Right kidney (tissue), 1 donor: Measurements from ENCODE around the gene LORICRIN.

Experiments
- DNase-seq: peaks from one replicate; pipeline ENCODE4 v3.0.0-alpha.2; 2016

The LORICRIN gene

DNA sequence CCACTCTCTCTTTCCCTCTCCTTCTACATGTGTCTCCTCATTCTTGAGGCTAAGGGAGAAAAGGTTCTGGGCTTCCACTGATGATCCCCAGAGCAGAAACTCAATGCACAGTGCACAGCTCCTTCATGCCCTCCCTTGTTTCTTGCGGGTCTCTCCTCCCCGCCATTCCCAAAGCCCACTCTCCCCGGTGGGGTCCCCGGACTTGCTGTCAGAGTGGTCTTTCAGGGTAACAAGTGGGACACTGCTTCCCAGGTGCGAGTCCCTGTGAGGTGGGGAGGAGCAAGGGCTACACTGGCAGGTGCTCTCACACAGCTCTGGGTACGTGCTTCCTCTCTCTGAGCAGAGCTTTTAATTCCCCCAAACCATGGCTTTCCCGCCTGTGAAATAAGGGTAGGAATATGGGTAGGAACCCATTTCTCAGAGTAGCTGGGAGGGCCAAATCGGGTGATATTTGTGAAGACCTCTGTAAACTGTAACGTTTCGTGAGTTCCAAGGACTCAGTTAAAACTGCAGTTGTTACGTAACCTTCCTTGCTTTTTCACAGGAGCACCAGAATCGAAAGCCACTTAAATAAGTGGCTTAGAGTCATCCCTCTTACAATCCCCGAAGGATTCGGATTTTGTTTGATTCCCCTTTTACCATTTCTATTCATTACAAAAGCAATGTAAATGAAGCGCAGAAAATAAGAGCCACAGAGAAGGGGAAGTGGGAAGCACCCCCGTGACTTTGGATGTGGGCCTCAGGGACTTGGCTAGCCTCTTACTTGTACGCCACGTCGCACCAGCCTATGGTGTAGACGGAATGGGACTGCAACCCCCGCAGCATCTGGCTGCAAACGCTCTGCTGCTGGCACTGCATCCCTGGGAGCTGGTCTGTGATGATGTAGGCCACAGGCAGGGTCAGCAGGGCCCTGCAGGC lies 47.1 kb downstream of the LORICRIN start:
- DNase-seq: no peak

DNA sequence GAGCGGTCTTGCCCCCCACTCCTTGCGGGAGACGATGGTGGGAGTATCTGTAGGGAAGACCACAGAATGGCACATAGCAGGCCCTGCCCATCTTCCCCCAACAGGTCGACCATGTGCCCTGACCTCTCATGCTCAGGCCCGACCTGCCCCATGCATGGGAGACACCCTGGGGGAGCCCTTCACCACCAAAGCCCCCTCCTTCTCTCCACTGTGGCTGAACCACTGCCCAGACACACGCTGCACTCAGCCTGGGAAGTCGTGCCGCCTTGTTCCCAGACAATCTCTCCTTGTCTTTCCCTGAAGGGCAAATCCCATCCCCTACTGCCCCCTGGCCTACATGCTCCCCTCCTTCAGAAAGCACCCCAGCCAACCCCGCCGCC lies 47.7 kb downstream of the LORICRIN start:
- DNase-seq: no peak

DNA sequence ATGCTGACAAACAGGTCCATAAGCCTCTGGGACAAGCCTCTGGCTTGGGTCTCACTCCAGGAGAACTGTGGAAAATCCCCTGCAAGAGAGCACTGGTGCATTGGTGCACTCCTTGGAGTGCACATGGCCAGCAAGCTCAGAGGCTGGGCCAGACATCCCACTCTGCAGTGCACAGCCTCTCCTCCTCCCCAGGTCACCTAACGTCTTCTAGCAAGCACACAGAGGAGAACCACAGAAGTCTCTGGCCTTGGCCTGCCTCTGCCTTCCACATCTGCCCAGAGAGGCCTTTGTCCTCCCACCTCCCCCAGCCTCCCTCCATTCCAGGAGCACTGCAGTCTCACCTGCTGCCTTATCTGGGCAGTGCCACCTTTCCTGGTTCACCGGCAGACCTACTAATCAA lies 49.1 kb downstream of the LORICRIN start:
- DNase-seq: no peak

DNA sequence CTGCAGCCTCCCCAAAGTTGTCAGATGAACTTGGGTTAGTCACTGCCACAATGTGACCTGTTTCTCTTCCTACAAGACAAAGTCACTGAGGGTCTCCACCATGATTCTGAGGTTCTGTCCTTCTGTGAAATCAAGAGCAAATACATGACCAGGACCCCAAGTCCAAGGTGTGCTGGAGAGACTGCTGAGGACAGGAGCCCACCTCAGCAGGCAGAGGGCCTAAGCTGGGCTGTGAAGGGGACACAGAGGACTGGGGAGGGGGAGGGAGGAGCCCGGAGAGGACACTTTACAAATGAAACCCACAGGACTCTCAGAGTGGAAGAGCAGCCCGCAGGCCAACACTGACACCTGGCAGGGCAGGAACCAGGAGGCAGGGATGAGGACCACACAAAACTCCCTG lies 50.0 kb downstream of the LORICRIN start:
- no peak for DNase-seq

DNA sequence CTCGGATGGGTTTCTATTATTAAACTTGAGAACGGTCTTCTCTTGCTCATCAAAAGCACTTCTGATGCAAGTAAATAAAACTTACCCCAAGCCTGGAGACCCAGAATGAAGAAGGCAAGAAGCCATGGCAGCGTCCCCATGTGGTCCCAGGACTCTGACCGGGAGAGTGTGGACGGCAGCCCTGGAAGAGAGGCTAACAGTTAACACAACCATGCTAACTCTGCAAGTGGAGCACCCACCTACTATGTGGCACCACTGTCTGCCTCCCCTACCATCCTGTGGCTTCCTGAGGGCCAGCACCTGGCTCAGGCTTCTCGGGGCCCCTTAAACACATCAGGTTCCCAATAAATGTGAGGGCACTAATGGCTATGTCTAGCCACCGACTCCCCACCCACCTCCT lies 51.0 kb downstream of the LORICRIN start:
- DNase-seq: no peak
